ENCODE data around the gene STARD8.

STARD8 gene

DNA sequence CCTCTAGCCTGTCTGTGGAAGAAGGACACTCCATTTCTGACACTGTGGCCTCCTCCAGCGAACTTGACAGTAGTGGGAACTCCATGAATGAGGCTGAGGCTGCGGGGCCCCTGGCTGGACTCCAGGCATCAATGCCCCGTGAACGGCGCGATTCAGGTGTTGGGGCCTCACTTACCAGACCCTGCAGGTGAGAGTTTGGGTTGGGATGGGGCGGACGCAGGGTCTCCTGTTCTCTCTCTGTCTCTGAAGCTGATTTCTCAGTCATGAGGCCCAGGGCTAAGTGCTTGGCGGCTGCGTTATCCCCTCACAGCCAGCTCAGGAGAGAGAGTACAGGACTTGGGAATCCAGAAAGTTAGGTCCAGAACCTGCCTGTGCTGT lies 71.0 kb downstream of the STARD8 start:
- no peak overlapping the region for H3K9ac ChIP-seq (ENCODE audit: low read length)
- no peak for TF ChIP-seq EZH2phosphoT487 (IDR thresholded peaks at IDR 0.05; ENCODE audit: low read depth)
- TF ChIP-seq, protein P1, sequence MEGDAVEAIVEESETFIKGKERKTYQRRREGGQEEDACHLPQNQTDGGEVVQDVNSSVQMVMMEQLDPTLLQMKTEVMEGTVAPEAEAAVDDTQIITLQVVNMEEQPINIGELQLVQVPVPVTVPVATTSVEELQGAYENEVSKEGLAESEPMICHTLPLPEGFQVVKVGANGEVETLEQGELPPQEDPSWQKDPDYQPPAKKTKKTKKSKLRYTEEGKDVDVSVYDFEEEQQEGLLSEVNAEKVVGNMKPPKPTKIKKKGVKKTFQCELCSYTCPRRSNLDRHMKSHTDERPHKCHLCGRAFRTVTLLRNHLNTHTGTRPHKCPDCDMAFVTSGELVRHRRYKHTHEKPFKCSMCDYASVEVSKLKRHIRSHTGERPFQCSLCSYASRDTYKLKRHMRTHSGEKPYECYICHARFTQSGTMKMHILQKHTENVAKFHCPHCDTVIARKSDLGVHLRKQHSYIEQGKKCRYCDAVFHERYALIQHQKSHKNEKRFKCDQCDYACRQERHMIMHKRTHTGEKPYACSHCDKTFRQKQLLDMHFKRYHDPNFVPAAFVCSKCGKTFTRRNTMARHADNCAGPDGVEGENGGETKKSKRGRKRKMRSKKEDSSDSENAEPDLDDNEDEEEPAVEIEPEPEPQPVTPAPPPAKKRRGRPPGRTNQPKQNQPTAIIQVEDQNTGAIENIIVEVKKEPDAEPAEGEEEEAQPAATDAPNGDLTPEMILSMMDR (IDR thresholded peaks at IDR 0.05; ENCODE audit: low read depth, low read length) = no peak
- no peaks in the 10 kb centered on the region for H3K79me2 ChIP-seq (ENCODE audit: low read length)
- no peaks in the 10 kb centered on the region for H3K4me1 ChIP-seq (ENCODE audit: low read length)
- no peaks in the 10 kb centered on the region for H4K20me1 ChIP-seq (ENCODE audit: insufficient read depth, low read length)
- H3K9me3 ChIP-seq (ENCODE audit: insufficient read depth, low read length) = no peaks in the 10 kb centered on the region
- H3K27me3 ChIP-seq (ENCODE audit: low read depth, low read length) = no peaks in the 10 kb centered on the region
- no peak overlapping the region for H3K4me2 ChIP-seq (ENCODE audit: low read length)
- no peaks in the 10 kb centered on the region for H3K36me3 ChIP-seq (replicated peaks; ENCODE audit: low read depth, low read length)
- no peak overlapping the region for H2AFZ ChIP-seq (ENCODE audit: low read depth, low read length)
- H3K4me3 ChIP-seq (ENCODE audit: low read length) = no peak overlapping the region
- no peak overlapping the region for H3K27ac ChIP-seq (ENCODE audit: low read length)

DNA sequence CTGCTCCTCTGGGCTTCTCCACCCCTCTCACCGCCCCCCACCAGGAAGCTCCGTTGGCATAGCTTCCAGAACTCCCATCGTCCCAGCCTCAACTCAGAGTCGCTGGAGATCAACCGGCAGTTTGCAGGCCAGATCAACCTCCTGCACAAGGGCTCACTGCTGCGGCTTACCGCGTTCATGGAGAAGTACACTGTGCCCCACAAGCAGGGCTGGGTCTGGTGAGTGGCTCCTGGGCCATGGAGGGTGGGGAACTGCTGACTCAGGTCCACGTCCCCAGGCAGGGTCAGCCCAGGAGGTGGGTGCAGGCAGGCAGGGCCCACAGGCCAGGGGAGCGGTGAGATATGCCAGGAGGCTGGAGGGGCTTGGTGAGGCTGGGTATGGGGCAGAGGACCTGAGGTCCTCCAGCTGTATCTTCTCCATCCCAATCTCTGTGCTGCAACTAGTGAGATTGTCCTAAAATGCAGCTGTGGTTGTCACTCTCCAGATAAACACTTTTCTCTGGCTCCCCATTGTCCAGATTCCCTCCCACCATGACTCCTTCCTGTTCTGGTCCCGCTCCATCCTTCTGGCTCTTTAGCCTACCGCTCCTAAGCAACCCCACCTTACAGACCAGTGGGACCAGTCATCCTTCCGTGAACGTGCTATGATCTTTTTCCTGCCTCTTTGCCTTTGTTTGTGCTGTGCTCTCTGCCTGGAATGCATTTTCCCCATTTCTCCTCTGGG lies 71.9 kb downstream of the STARD8 start:
- H3K27ac ChIP-seq (ENCODE audit: low read length) = no peak overlapping the region
- no peak for TF ChIP-seq EZH2phosphoT487 (IDR thresholded peaks at IDR 0.05; ENCODE audit: low read depth)
- TF ChIP-seq, protein P1 (IDR thresholded peaks at IDR 0.05; ENCODE audit: low read depth, low read length) = no peak
- H3K4me3 ChIP-seq (ENCODE audit: low read length) = no peak overlapping the region
- H3K36me3 ChIP-seq (replicated peaks; ENCODE audit: low read depth, low read length) = no peaks in the 10 kb centered on the region
- no peaks in the 10 kb centered on the region for H3K4me1 ChIP-seq (ENCODE audit: low read length)
- H3K9ac ChIP-seq (ENCODE audit: low read length) = no peak overlapping the region
- H3K27me3 ChIP-seq (ENCODE audit: low read depth, low read length) = no peaks in the 10 kb centered on the region
- H3K79me2 ChIP-seq (ENCODE audit: low read length) = no peaks in the 10 kb centered on the region
- H3K9me3 ChIP-seq (ENCODE audit: insufficient read depth, low read length) = no peaks in the 10 kb centered on the region
- H4K20me1 ChIP-seq (ENCODE audit: insufficient read depth, low read length) = no peaks in the 10 kb centered on the region
- no peak overlapping the region for H3K4me2 ChIP-seq (ENCODE audit: low read length)
- H2AFZ ChIP-seq (ENCODE audit: low read depth, low read length) = no peak overlapping the region

DNA sequence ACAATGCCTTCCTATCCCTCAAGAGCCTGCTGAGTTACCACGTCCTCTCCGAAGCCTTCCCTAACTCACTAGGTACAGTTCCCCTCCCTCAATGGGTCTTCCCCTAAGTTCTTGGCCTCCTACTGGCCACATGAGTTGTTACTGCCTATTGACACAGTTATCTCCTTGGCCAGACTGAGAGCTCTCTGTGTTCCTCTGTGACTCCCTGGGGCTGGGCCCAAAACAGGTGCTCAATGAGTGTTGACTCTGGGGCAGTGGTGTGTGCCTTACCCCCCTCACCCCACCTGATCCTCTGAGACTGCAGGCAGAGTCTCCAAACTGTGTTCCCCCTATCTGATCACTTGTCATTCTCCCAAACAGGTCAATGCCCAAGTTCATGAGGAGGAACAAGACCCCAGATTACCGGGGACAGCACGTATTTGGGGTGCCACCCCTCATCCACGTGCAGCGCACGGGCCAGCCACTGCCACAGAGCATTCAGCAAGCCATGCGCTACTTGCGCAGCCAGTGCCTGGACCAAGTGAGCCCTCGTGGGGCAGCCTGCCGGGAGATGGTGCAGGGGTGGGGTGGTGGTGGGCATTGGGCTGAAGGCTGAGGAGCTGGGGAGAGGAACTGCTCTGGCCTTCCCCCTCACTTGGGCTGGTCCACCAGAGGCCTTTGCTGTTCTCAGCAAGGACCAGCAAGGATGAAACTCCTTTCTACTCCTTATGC lies 72.6 kb downstream of the STARD8 start:
- no peak for TF ChIP-seq EZH2phosphoT487 (IDR thresholded peaks at IDR 0.05; ENCODE audit: low read depth)
- TF ChIP-seq, protein P1 (IDR thresholded peaks at IDR 0.05; ENCODE audit: low read depth, low read length) = no peak
- Histone ChIP-seq H3K9me3 (ENCODE audit: insufficient read depth, low read length) (no peaks in the 10 kb centered on the region), H3K4me2 (ENCODE audit: low read length) (no peak overlapping the region), H3K27ac (ENCODE audit: low read length) (no peak overlapping the region), H2AFZ (ENCODE audit: low read depth, low read length) (no peak overlapping the region), H3K27me3 (ENCODE audit: low read depth, low read length) (no peaks in the 10 kb centered on the region), H4K20me1 (ENCODE audit: insufficient read depth, low read length) (no peaks in the 10 kb centered on the region), H3K79me2 (ENCODE audit: low read length) (no peaks in the 10 kb centered on the region), H3K9ac (ENCODE audit: low read length) (no peak overlapping the region), H3K36me3 (replicated peaks; ENCODE audit: low read depth, low read length) (no peaks in the 10 kb centered on the region), H3K4me1 (ENCODE audit: low read length) (no peaks in the 10 kb centered on the region), H3K4me3 (ENCODE audit: low read length) (no peak overlapping the region)

DNA sequence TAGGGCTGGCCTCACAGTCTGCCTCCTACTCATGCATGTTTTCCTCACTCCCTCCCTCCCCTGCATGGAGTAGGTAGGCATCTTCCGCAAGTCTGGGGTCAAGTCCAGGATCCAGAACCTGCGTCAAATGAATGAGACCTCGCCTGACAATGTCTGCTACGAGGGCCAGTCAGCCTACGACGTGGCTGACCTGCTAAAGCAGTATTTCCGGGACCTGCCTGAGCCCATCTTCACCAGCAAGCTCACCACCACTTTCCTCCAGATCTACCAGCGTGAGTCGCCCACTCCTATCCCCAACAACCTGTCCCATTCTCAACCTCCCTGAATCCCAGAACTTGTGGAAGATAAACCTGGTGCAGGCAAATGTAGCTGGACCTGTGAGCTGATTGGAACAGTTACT lies 73.4 kb downstream of the STARD8 start:
- TF ChIP-seq EZH2phosphoT487 (IDR thresholded peaks at IDR 0.05; ENCODE audit: low read depth) = no peak
- TF ChIP-seq, protein P1 (IDR thresholded peaks at IDR 0.05; ENCODE audit: low read depth, low read length) = no peak
- H4K20me1 ChIP-seq (ENCODE audit: insufficient read depth, low read length) = no peaks in the 10 kb centered on the region
- H3K9ac ChIP-seq (ENCODE audit: low read length) = no peak overlapping the region
- H3K4me2 ChIP-seq (ENCODE audit: low read length) = no peak overlapping the region
- H3K9me3 ChIP-seq (ENCODE audit: insufficient read depth, low read length) = no peaks in the 10 kb centered on the region
- H3K36me3 ChIP-seq (replicated peaks; ENCODE audit: low read depth, low read length) = no peaks in the 10 kb centered on the region
- no peak overlapping the region for H3K4me3 ChIP-seq (ENCODE audit: low read length)
- H3K27me3 ChIP-seq (ENCODE audit: low read depth, low read length) = no peaks in the 10 kb centered on the region
- no peak overlapping the region for H2AFZ ChIP-seq (ENCODE audit: low read depth, low read length)
- no peaks in the 10 kb centered on the region for H3K4me1 ChIP-seq (ENCODE audit: low read length)
- H3K27ac ChIP-seq (ENCODE audit: low read length) = no peak overlapping the region
- H3K79me2 ChIP-seq (ENCODE audit: low read length) = no peaks in the 10 kb centered on the region

Measured in OCI-LY3 (cell line).